GM10248 (cell line): ENCODE measurements around the gene NFE2L3.
"Not testable (repeated sequence)": the region's sequence is repeated elsewhere in the genome, so short reads cannot be mapped to it uniquely, and the experiment has no call there.

Source experiments
- CTCF ChIA-PET: fragments of 300-600 bp; sonication (Branson Sonifier 250); formaldehyde crosslinking; extraction: SDS; loops from one replicate; lab custom pipeline; 2021; ENCODE audit warnings: antibody characterized with exemption; lab: Yijun Ruan, JAX
- POLR2A ChIA-PET: fragments of 350-650 bp; sonication (Branson Sonifier 250); formaldehyde crosslinking; extraction: SDS; loops from one replicate; lab custom pipeline; 2020; ENCODE audit warnings: antibody characterized with exemption; lab: Yijun Ruan, JAX
- DNase-seq: peaks from one replicate; pipeline ENCODE4 v3.0.0; 2012; ENCODE audit errors: extremely low spot score
- CTCF ChIP-seq: IDR thresholded peaks from 2 replicates; pipeline ENCODE4 v1.5.1; 2012; ENCODE audit warnings: mild to moderate bottlenecking, low read depth; ENCODE audit errors: extremely low read depth, missing control alignments, control extremely low read depth

NFE2L3 gene

GRCh38 chr7:26159243-26159642 lies 7.2 kb downstream of the NFE2L3 start:
- ChIA-PET POLR2A (interaction anchor here (1.1 kb wide), 1 partner anchor 17 kb away, joined by 6 read pairs; no protein-coding TSS in a partner anchor), CTCF (interaction anchor here (1.0 to 3.3 kb wide), 4 partner anchors 7 to 39 kb away, joined by 3 to 17 read pairs (median 6); no protein-coding TSS in a partner anchor)
- no peak for DNase-seq
- TF ChIP-seq CTCF = no peak

- ChIA-PET POLR2A (interaction anchor here (1.0 kb wide), 2 partner anchors 22 to 39 kb away, joined by 3 read pairs; no protein-coding TSS in a partner anchor), CTCF (interaction anchor here (0.7 to 3.3 kb wide), 6 partner anchors 10 to 268 kb away, joined by 3 to 17 read pairs (median 4); no protein-coding TSS in a partner anchor)
- no peak for TF ChIP-seq CTCF
- DNase-seq = no peak
Observed at GRCh38 chr7:26160896-26161295, 8.9 kb downstream of the NFE2L3 start.

- CTCF ChIA-PET = interaction anchor here (1.2 kb wide), 1 partner anchor 13 kb away, joined by 3 read pairs; no protein-coding TSS in a partner anchor
- TF ChIP-seq CTCF = no peak
- POLR2A ChIA-PET = interaction anchor here (1.0 to 1.4 kb wide), 2 partner anchors 20 to 33 kb away, joined by 5 to 8 read pairs; no protein-coding TSS in a partner anchor
- no peak for DNase-seq
Observed at GRCh38 chr7:26162431-26162830, 10.4 kb downstream of the NFE2L3 start.

GRCh38 chr7:26163804-26164203 lies 11.8 kb downstream of the NFE2L3 start:
- CTCF ChIA-PET, POLR2A ChIA-PET, DNase-seq: not testable (repeated sequence)

- POLR2A ChIA-PET = interaction anchor here (1.2 to 2.2 kb wide), 3 partner anchors 13 to 27 kb away, joined by 3 to 11 read pairs (median 7); no protein-coding TSS in a partner anchor
- no peak for TF ChIP-seq CTCF
- CTCF ChIA-PET = interaction anchor here (0.9 to 2.6 kb wide), 10 partner anchors 8 to 274 kb away, joined by 3 to 9 read pairs (median 3); no protein-coding TSS in a partner anchor
- DNase-seq = no peak
Observed at GRCh38 chr7:26165950-26166683, 14.1 kb downstream of the NFE2L3 start.

- ChIA-PET CTCF (interaction anchor here (0.9 to 2.6 kb wide), 11 partner anchors 8 to 274 kb away, joined by 3 to 9 read pairs (median 3); no protein-coding TSS in a partner anchor), POLR2A (interaction anchor here (0.7 to 2.2 kb wide), 5 partner anchors 13 to 33 kb away, joined by 3 to 11 read pairs (median 3); partner anchors contain the start of gene HNRNPA2B1)
- DNase-seq = no peak
- no peak for TF ChIP-seq CTCF
Observed at GRCh38 chr7:26166684-26167266, 14.8 kb downstream of the NFE2L3 start.
